H1 (cell line): ENCODE measurements around the gene APOBEC3C. TPM values are rescaled to one million over a fixed set of nuclear protein-coding genes. Genes with fewer than 3 reads are reported as not detected.
"Not testable (repeated sequence)": the region's sequence is repeated elsewhere in the genome, so short reads cannot be mapped to it uniquely, and the experiment has no call there.

ENCODE experiments used
- CTCF ChIA-PET: fragments of 300-600 bp; sonication (Branson Sonifier 250); formaldehyde crosslinking; loops from one replicate; lab custom pipeline; 2021; ENCODE audit not compliant: partially characterized antibody; lab: Charles Lee
- POLR2A ChIA-PET: fragments of 300-600 bp; sonication (Branson Sonifier 250); formaldehyde crosslinking; loops from one replicate; lab custom pipeline; 2021; ENCODE audit warnings: inconsistent platforms; ENCODE audit not compliant: partially characterized antibody; lab: Charles Lee
- DNase-seq, 2 experiments: peaks; one replicate each; pipeline versions ENCODE4 v3.0.0 to v3.0.0-alpha.2; 2010 to 2022; ENCODE audit warnings: low spot score in 2 of 2, low read depth in 1 of 2, mixed read lengths in 1 of 2
- FAIRE-seq: peaks from 2 replicates; lab custom pipeline; 2011; peaks lifted over from hg19 to GRCh38; lab: Jason Lieb, UNC
- H2AFZ ChIP-seq: 2 replicates; pipeline ENCODE4 v1.8.1; 2012; ENCODE audit warnings: low read length, inconsistent platforms
- H2AK5ac ChIP-seq: 2 replicates; pipeline ENCODE4 v1.6.1; 2013; ENCODE audit warnings: low read depth, low read length
- H2BK120ac ChIP-seq: replicated peaks from 2 replicates; pipeline ENCODE3; 2013; ENCODE audit warnings: low read depth, low read length, inconsistent platforms
- H2BK12ac ChIP-seq: 2 replicates; pipeline ENCODE4 v1.6.1; 2013; ENCODE audit warnings: low read depth, low read length
- H2BK15ac ChIP-seq: 2 replicates; pipeline ENCODE4 v1.6.1; 2013; ENCODE audit warnings: low read length
- H2BK20ac ChIP-seq: 2 replicates; pipeline ENCODE4 v1.6.1; 2013; ENCODE audit warnings: low read length
- H2BK5ac ChIP-seq: 2 replicates; pipeline ENCODE4 v1.6.1; 2013; ENCODE audit warnings: low read depth, low read length
- H3K14ac ChIP-seq: 2 replicates; pipeline ENCODE4 v1.6.1; 2013; ENCODE audit warnings: inconsistent platforms; ENCODE audit not compliant: insufficient read length
- H3K18ac ChIP-seq: 2 replicates; pipeline ENCODE4 v1.6.1; 2013; ENCODE audit warnings: low read length; ENCODE audit errors: extremely low read depth
- H3K23ac ChIP-seq: 2 replicates; pipeline ENCODE4 v1.6.1; 2013; ENCODE audit warnings: inconsistent platforms; ENCODE audit not compliant: insufficient read length
- H3K23me2 ChIP-seq: 2 replicates; pipeline ENCODE4 v1.6.1; 2013; ENCODE audit warnings: low read depth, low read length
- H3K27ac ChIP-seq: 2 replicates; pipeline ENCODE4 v1.6.1; 2011; ENCODE audit warnings: low read depth, low read length, inconsistent platforms
- H3K27me3 ChIP-seq, 4 experiments: replicated peaks in 1 of 4; 1 replicate in 1 of 4; 2 replicates in 3 of 4; pipeline versions ENCODE4 v1.6.1 to v1.8.1; 2011 to 2013; ENCODE audit warnings: low read length in 3 of 4, mild to moderate bottlenecking in 3 of 4, inconsistent platforms in 2 of 4, mixed read lengths in 2 of 4, moderate library complexity in 1 of 4; ENCODE audit not compliant: control insufficient read depth in 3 of 4, insufficient read depth in 3 of 4; ENCODE audit errors: extremely low read depth in 1 of 4
- H3K36me3 ChIP-seq, 4 experiments: 2 replicates each; pipeline versions ENCODE4 v1.6.1 to v1.8.1; 2011 to 2013; ENCODE audit warnings: mild to moderate bottlenecking in 4 of 4, low read length in 3 of 4, moderate library complexity in 2 of 4, control low read depth in 1 of 4, inconsistent platforms in 1 of 4; ENCODE audit not compliant: insufficient read depth in 4 of 4, control insufficient read depth in 2 of 4
- H3K4ac ChIP-seq: replicated peaks from 2 replicates; pipeline ENCODE3; 2013; ENCODE audit warnings: low read length, low read depth, mixed read lengths, inconsistent platforms; ENCODE audit not compliant: insufficient read length
- H3K4me1 ChIP-seq, 4 experiments: replicated peaks in 1 of 4; 1 replicate in 1 of 4; 2 replicates in 3 of 4; pipeline versions ENCODE4 v1.6.1 to v1.8.1; 2011 to 2013; ENCODE audit warnings: low read length in 3 of 4, inconsistent platforms in 2 of 4, mixed read lengths in 1 of 4; ENCODE audit not compliant: insufficient read depth in 4 of 4, control insufficient read depth in 3 of 4
- H3K4me2 ChIP-seq, 2 experiments: 2 replicates each; pipeline versions ENCODE4 v1.6.1 to v1.8.1; 2011 to 2013; ENCODE audit warnings: low read depth in 2 of 2, low read length in 2 of 2, control low read depth in 1 of 2, inconsistent platforms in 1 of 2, mild to moderate bottlenecking in 1 of 2; ENCODE audit not compliant: insufficient read depth in 1 of 2
- H3K4me3 ChIP-seq, 4 experiments: fragments of 200-600, 300-600 bp in 1 of 4; sonication (generic), shearing (Covaris generic), sonication (Bioruptor Twin) in 1 of 4; 2 replicates each; pipeline versions ENCODE4 v1.5.1 to v1.8.1; 2011 to 2016; ENCODE audit warnings: low read length in 4 of 4, low read depth in 3 of 4, control low read depth in 2 of 4, inconsistent platforms in 2 of 4, mild to moderate bottlenecking in 2 of 4, mixed read lengths in 1 of 4, moderate library complexity in 1 of 4; ENCODE audit not compliant: insufficient read depth in 2 of 4; ENCODE audit errors: extremely low read depth in 1 of 4
- H3K56ac ChIP-seq: replicated peaks from 2 replicates; pipeline ENCODE3; 2013; ENCODE audit warnings: low read depth, mild to moderate bottlenecking, mixed read lengths, low read length, inconsistent platforms; ENCODE audit not compliant: insufficient read length
- H3K79me1 ChIP-seq: 2 replicates; pipeline ENCODE4 v1.6.1; 2013; ENCODE audit warnings: low read depth, low read length, control low read depth
- H3K79me2 ChIP-seq, 2 experiments: 2 replicates each; pipeline versions ENCODE4 v1.6.1 to v1.8.1; 2012 to 2013; ENCODE audit warnings: low read length in 2 of 2, mild to moderate bottlenecking in 2 of 2, inconsistent platforms in 1 of 2; ENCODE audit not compliant: insufficient read depth in 2 of 2, control insufficient read depth in 1 of 2
- H3K9ac ChIP-seq, 4 experiments: replicated peaks in 1 of 4; 1 replicate in 1 of 4; 2 replicates in 3 of 4; pipeline versions ENCODE4 v1.6.1 to v1.8.1; 2011 to 2013; ENCODE audit warnings: low read depth in 3 of 4, low read length in 3 of 4, control low read depth in 2 of 4, mild to moderate bottlenecking in 2 of 4, moderate library complexity in 2 of 4, inconsistent platforms in 1 of 4; ENCODE audit errors: extremely low read depth in 1 of 4
- H3K9me3 ChIP-seq, 2 experiments: 2 replicates each; pipeline versions ENCODE4 v1.6.1 to v1.8.1; 2012 to 2013; ENCODE audit warnings: mild to moderate bottlenecking in 2 of 2, moderate library complexity in 2 of 2, control low read depth in 1 of 2, inconsistent platforms in 1 of 2, low read depth in 1 of 2, low read length in 1 of 2, mixed read lengths in 1 of 2; ENCODE audit not compliant: insufficient read depth in 2 of 2
- H4K20me1 ChIP-seq, 2 experiments: replicated peaks in 1 of 2; 2 replicates each; pipeline versions ENCODE3 to v1.8.1; 2011 to 2013; ENCODE audit warnings: inconsistent platforms in 2 of 2, low read length in 2 of 2, mild to moderate bottlenecking in 1 of 2; ENCODE audit not compliant: insufficient read depth in 2 of 2, control insufficient read depth in 1 of 2
- H4K5ac ChIP-seq: 2 replicates; pipeline ENCODE4 v1.6.1; 2013; ENCODE audit warnings: low read length, low read depth, mixed read lengths, inconsistent platforms; ENCODE audit not compliant: insufficient read length
- H4K8ac ChIP-seq: 2 replicates; pipeline ENCODE4 v1.8.0; 2013; ENCODE audit warnings: mild to moderate bottlenecking, moderate library complexity, low read length, inconsistent platforms; ENCODE audit not compliant: insufficient read depth; ENCODE audit errors: extremely low read depth
- H4K91ac ChIP-seq: replicated peaks from 2 replicates; pipeline ENCODE3; 2013; ENCODE audit warnings: low read length, mixed read lengths, inconsistent platforms; ENCODE audit not compliant: insufficient read length
- WGBS, 2 experiments: shearing (Covaris generic) in 1 of 2; methylation state at CpG; one replicate each; pipeline versions ENCODE4 v1.1.6 to v1.1.7; 2013 to 2015; ENCODE audit warnings: low lambda C conversion rate in 2 of 2, mixed read lengths in 2 of 2, inconsistent platforms in 1 of 2, low coverage in 1 of 2, missing lambda C conversion rate in 1 of 2; ENCODE audit not compliant: insufficient replicate concordance in 2 of 2, insufficient coverage in 1 of 2, insufficient read length in 1 of 2; ENCODE audit errors: extremely low coverage in 1 of 2, missing lambda C conversion rate in 1 of 2; 5-methylcytosine and 5-hydroxymethylcytosine counted together
- polyA plus RNA-seq, 7 experiments: library from polyadenylated mRNA; depleted of rRNA in 3 of 7; stranded (reverse) in 5 of 7; unstranded in 2 of 7; fragments of >200 nt in 5 of 7; fragments of 200-250 nt in 2 of 7; gene quantifications; 1 replicate in 5 of 7; 2 replicates in 1 of 7; 4 replicates in 1 of 7; pipeline versions ENCODE4 v1.2.1 to v1.2.3, GENCODE V29; 2011 to 2013; ENCODE audit warnings: missing spikeins in 2 of 7, mixed read lengths in 2 of 7
- total RNA-seq: library from RNA; stranded (reverse); fragmentation: NEBNext Ultra II Directional; extraction: Animal tissue kit (Norgen Biotek cat#: 25700); gene quantifications from 2 replicates; pipeline ENCODE4 v1.2.1, GENCODE V29; 2021

APOBEC3C gene
- total and polyA plus RNA-seq, 2 of the 8 experiments (the other 6 are each of a cell fraction or from before 2014, with no cell fraction given) = 20.3 to 23.3 TPM

GRCh38 chr22:39043063-39043462 is 29.0 kb downstream of the APOBEC3C start:
- H3K9me3 ChIP-seq, H3K79me2 ChIP-seq, H2AK5ac ChIP-seq, H2BK12ac ChIP-seq, H3K18ac ChIP-seq, H3K23me2 ChIP-seq, H3K14ac ChIP-seq, H2AFZ ChIP-seq, H4K8ac ChIP-seq, H3K4ac ChIP-seq, H2BK20ac ChIP-seq, H3K79me1 ChIP-seq, H2BK120ac ChIP-seq, H3K4me2 ChIP-seq, FAIRE-seq, POLR2A ChIA-PET, H4K91ac ChIP-seq, H3K23ac ChIP-seq, H4K20me1 ChIP-seq, H2BK15ac ChIP-seq, H3K56ac ChIP-seq, H3K36me3 ChIP-seq, H3K9ac ChIP-seq, H2BK5ac ChIP-seq, DNase-seq, H3K4me3 ChIP-seq, H4K5ac ChIP-seq, H3K27me3 ChIP-seq, H3K27ac ChIP-seq: not testable (repeated sequence)
- CTCF ChIA-PET = interaction anchor here (0.7 to 2.0 kb wide), 4 partner anchors 14 to 91 kb away, joined by 3 to 5 read pairs (median 4); no protein-coding TSS in a partner anchor
- H3K4me1 ChIP-seq = peaks cover 3 to 25% (median 14%) of the 10 kb centered on the region in 4 experiments
- 96% methylated on average over 14 of the region's 18 CpGs; no CpG with 5 or more reads in 1 of the 2 experiments for whole genome bisulfite sequencing, 2 experiments

GRCh38 chr22:39045136-39045535 is 31.1 kb downstream of the APOBEC3C start:
- not testable (repeated sequence) for H3K9ac ChIP-seq, H2AFZ ChIP-seq

More at GRCh38 chr22:39045136-39045535, 31.1 kb downstream of the APOBEC3C start:
- H3K9me3 ChIP-seq, H3K27ac ChIP-seq, H3K23ac ChIP-seq, H2BK15ac ChIP-seq, H3K14ac ChIP-seq, H3K56ac ChIP-seq, H3K18ac ChIP-seq, H2BK12ac ChIP-seq, POLR2A ChIA-PET, H3K79me2 ChIP-seq, FAIRE-seq, H3K23me2 ChIP-seq, H3K4ac ChIP-seq, H4K5ac ChIP-seq, H3K4me2 ChIP-seq, H3K36me3 ChIP-seq, H3K4me3 ChIP-seq, H2BK20ac ChIP-seq, H4K20me1 ChIP-seq, H3K79me1 ChIP-seq, H4K91ac ChIP-seq, H2BK5ac ChIP-seq, H3K27me3 ChIP-seq, H4K8ac ChIP-seq, H2BK120ac ChIP-seq, DNase-seq: not testable (repeated sequence)
- 81% methylated on average over 14 of the region's 14 CpGs; no CpG with 5 or more reads in 1 of the 2 experiments for WGBS, 2 experiments
- CTCF ChIA-PET = interaction anchor here (0.9 kb wide), 1 partner anchor 16 kb away, joined by 3 read pairs; no protein-coding TSS in a partner anchor
- Histone ChIP-seq H3K4me1 (peaks cover 0 to 20% (median 9%) of the 10 kb centered on the region in 4 experiments; a peak in 5 of 7 replicates), H2AK5ac (0 out of 2 replicates have a peak overlapping the region, but pooled peaks have one; percentile 9)
